AG10803 (cell line): Measurements from ENCODE around the gene UBTFL1.
"Not testable (repeated sequence)": the region's sequence is repeated elsewhere in the genome, so short reads cannot be mapped to it uniquely, and the experiment has no call there.

Experiments
- DNase-seq: peaks from one replicate; pipeline ENCODE4 v3.0.0; 2010; ENCODE audit warnings: low read depth
- H3K4me3 ChIP-seq: 2 replicates; pipeline ENCODE4 v1.5.1; 2011; ENCODE audit warnings: mild to moderate bottlenecking, low read length, control low read depth
- TF ChIP-seq, protein P1 (sequence below): conservative IDR thresholded peaks from 2 replicates; pipeline ENCODE4 v1.5.1; 2011; ENCODE audit warnings: mild to moderate bottlenecking, low read length, control low read depth, inconsistent platforms

The UBTFL1 gene

DNA sequence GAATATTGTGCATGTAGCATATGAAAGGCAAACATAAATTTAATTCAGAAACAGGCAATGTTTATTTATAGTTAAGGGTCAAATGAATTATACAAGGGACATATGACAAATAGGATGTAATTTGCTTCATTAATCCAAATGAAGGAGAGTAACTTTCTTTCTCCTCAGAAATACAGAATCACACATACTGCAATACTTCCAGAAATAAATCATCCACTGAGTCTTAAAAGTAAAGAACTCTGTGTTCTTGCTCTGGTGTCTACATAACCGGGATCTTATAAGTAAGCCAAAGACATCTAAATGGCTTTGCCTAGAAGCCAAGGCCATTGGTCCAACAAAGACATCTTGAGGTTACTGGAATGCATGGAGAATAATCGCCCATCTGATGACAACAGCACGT is at the start of gene UBTFL1:
Gene UBTFL1, plus strand, starts transcription at position 301 of the 400 bp plus-strand sequence. Its CDS starts 0 bp downstream, at position 301.
- H3K4me3 ChIP-seq, DNase-seq: not testable (repeated sequence)

DNA sequence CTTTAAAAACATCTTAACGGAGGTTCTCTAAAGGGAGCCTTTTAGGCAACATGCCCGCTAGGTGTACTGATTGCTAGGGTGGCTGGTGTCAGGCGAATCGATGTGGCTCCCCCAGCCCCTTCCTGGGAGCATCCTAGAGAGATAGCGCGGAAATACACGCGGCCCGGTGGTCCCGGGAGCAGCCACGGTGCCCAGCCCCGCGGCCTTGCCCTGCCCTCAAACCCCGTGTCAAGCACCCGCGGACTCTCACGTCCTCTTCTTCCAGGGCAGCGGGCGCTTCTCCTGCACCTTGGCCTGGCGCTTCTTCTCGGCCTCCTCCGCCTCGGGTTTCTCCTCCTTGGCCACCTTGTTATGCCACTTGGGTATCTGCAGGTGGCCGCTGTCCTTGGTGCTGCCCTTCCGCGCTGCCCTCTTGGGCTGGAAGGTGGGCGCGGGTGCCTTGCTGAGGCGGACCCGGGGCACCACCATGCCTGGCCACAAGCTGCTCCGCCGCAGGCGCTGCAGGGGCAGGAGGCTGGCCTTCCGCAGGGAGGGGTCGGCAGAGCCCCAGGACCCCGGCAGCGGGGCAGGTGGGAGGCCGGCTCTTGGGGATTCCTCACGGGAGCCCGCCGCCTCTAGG is 34.0 kb upstream of the UBTFL1 start:
- H3K4me3 ChIP-seq, DNase-seq: not testable (repeated sequence)

DNA sequence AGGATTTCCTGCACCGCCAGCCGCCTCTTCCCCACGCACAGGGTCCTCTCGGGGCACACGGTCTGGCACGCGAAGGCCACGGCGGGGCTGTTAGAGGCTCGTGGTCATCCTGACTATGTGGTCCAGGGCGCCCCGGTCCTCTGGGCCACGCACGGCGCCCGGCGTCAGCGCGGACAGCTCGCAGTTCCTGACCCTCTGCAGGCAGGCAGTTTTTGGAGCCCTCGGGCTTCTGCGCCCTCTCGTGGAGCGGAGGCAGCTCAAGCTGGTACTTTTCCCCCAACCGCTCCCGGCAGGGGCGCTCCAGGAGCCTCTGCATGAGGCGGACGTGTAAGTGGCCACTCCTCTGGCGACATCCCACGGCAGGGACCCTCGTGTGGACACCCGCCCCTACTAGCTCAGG is 33.4 kb upstream of the UBTFL1 start:
- H3K4me3 ChIP-seq, DNase-seq: not testable (repeated sequence)

GRCh38 chr11:90053545-90053944 is 32.2 kb upstream of the UBTFL1 start:
- not testable (repeated sequence) for DNase-seq, H3K4me3 ChIP-seq

DNA sequence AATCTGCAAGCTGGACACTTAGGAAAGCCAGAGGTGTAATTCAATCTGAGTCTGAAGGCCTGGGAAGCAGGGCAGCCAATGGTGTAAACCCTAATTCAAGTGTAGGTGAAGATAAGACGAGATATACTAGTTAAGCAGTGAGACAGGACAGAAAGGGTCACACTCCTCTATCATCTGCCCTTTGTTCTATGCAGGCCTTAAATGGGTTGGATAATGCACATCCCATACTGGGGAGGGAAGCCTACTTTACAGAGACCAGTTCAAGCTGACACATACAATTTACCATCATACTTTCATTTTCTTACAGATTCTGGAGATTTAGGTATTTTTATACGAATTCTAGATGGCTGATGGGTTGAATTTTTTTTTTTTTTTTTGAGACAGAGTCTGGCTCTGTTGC is 3.0 kb downstream of the UBTFL1 start:
- not testable (repeated sequence) for DNase-seq, H3K4me3 ChIP-seq

- H3K4me3 ChIP-seq, DNase-seq: not testable (repeated sequence)
These were observed 9.6 kb downstream of the UBTFL1 start for GRCh38 chr11:90095230-90095924.

GRCh38 chr11:90098261-90098660 is 12.5 kb downstream of the UBTFL1 start:
- not testable (repeated sequence) for H3K4me3 ChIP-seq, DNase-seq

DNA sequence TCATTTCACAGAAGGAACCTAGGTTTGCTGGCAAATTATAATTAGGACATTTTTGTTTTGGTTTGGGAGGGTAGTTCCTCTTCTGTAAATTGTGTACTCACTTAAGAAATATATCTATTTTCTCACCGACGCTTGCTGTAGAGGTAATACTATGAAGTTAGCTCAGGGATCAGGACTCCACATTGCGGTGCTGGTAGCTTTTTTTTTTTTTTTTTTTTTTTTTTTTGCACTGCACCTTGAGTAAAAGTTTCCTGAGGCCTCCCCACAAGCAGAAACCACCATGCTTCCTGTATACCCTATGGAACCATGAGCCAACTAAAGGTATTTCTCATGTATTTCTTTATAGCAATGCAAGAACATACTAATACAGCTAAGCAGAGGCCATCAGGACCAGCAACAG is 14.7 kb downstream of the UBTFL1 start:
- TF ChIP-seq, protein P1, sequence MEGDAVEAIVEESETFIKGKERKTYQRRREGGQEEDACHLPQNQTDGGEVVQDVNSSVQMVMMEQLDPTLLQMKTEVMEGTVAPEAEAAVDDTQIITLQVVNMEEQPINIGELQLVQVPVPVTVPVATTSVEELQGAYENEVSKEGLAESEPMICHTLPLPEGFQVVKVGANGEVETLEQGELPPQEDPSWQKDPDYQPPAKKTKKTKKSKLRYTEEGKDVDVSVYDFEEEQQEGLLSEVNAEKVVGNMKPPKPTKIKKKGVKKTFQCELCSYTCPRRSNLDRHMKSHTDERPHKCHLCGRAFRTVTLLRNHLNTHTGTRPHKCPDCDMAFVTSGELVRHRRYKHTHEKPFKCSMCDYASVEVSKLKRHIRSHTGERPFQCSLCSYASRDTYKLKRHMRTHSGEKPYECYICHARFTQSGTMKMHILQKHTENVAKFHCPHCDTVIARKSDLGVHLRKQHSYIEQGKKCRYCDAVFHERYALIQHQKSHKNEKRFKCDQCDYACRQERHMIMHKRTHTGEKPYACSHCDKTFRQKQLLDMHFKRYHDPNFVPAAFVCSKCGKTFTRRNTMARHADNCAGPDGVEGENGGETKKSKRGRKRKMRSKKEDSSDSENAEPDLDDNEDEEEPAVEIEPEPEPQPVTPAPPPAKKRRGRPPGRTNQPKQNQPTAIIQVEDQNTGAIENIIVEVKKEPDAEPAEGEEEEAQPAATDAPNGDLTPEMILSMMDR, result no peak
- no peak overlapping the region for H3K4me3 ChIP-seq
- no peak for DNase-seq

DNA sequence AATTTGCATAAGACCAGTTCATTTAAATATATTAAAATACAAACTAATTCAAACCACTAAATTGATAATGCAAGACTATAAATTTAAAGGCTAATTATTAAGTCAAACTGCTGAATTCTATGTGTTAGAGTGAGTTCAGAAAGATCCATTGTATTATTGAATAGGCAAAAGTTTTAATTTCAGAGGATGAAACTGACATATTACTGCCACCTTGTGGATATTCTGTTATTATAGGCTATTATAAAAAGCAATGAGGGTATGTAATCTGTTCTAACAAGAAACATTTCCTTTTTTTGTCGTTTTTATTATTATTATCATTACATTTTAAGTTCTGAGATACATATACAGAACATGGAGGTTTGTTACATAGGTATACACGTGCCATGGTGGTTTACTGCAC is 27.8 kb downstream of the UBTFL1 start:
- TF ChIP-seq, protein P1, result peak; percentile 44
- H3K4me3 ChIP-seq, result no peak overlapping the region
- DNase-seq, result peak; percentile 0

- TF ChIP-seq, protein P1, result no peak
- DNase-seq, result no peak
- no peak overlapping the region for H3K4me3 ChIP-seq
These were observed 34.4 kb downstream of the UBTFL1 start for GRCh38 chr11:90120191-90120590.

GRCh38 chr11:90124371-90124770 is 38.6 kb downstream of the UBTFL1 start:
- TF ChIP-seq, protein P1, result no peak
- no peak overlapping the region for H3K4me3 ChIP-seq
- no peak for DNase-seq
